HEK293 (cell line): ENCODE data around the gene LIN37.

Source experiments
- CTCF ChIA-PET: fragments of 350-600 bp; formaldehyde crosslinking; extraction: SDS; loops from one replicate; lab custom pipeline; 2021; ENCODE audit warnings: antibody characterized with exemption; lab: Yijun Ruan, JAX
- POLR2A ChIA-PET: fragments of 300-600 bp; formaldehyde crosslinking; extraction: SDS; loops from one replicate; lab custom pipeline; 2020; ENCODE audit warnings: antibody characterized with exemption, inconsistent platforms; lab: Yijun Ruan, JAX
- H3K27ac ChIP-seq: fragments of 200-500 bp; sonication (Bioruptor generic); 2 replicates; pipeline ENCODE4 v1.5.1; 2014; ENCODE audit warnings: low read depth, low read length, control low read depth, inconsistent platforms; ENCODE audit errors: extremely low read depth
- H3K36me3 ChIP-seq, 2 experiments: fragments of 200-500 bp in 1 of 2; sonication (Bioruptor generic) in 1 of 2; 1 replicate in 1 of 2; 2 replicates in 1 of 2; pipeline ENCODE4 v1.5.1; 2014 to 2017; ENCODE audit warnings: inconsistent platforms in 2 of 2, low read length in 2 of 2; ENCODE audit not compliant: control insufficient read depth in 2 of 2, insufficient read depth in 1 of 2
- H3K4me1 ChIP-seq: fragments of 200-500 bp; sonication (Bioruptor generic); 2 replicates; pipeline ENCODE4 v1.5.1; 2014; ENCODE audit warnings: mild to moderate bottlenecking, low read length, inconsistent platforms; ENCODE audit not compliant: control insufficient read depth, insufficient read depth
- H3K4me3 ChIP-seq: 2 replicates; pipeline ENCODE4 v1.5.1; 2011; ENCODE audit warnings: low read depth, mild to moderate bottlenecking, control low read depth, low read length, moderate library complexity
- H3K9me3 ChIP-seq: fragments of 200-500 bp; sonication (Bioruptor generic); 2 replicates; pipeline ENCODE4 v1.5.1; 2014; ENCODE audit warnings: low read depth, low read length, inconsistent platforms; ENCODE audit not compliant: control insufficient read depth, insufficient read depth
- AEBP2 ChIP-seq: fragments of 450-650 bp; formaldehyde crosslinking; IDR thresholded peaks from 2 replicates; pipeline ENCODE4 v1.5.1; 2016; ENCODE audit warnings: missing biosample characterization, missing genetic modification characterization, borderline replicate concordance
- CTCF ChIP-seq: fragments of 450-650 bp; formaldehyde crosslinking; IDR thresholded peaks from 2 replicates; pipeline ENCODE4 v1.5.1; 2016; ENCODE audit warnings: missing biosample characterization, missing genetic modification characterization
- GLIS1 ChIP-seq: fragments of 450-650 bp; formaldehyde crosslinking; IDR thresholded peaks from 2 replicates; pipeline ENCODE4 v1.5.1; 2016; ENCODE audit warnings: missing biosample characterization, missing genetic modification characterization
- GLIS2 ChIP-seq: fragments of 450-650 bp; formaldehyde crosslinking; IDR thresholded peaks from 2 replicates; pipeline ENCODE4 v1.5.1; 2016; ENCODE audit warnings: missing biosample characterization, missing genetic modification characterization
- HOXC10 ChIP-seq: sonication (generic); formaldehyde crosslinking; IDR thresholded peaks from 2 replicates; pipeline ENCODE4 v1.8.1; 2023; ENCODE audit warnings: mild to moderate bottlenecking, missing genetic modification reagents
- IKZF3 ChIP-seq: fragments of 450-650 bp; IDR thresholded peaks from 2 replicates; pipeline ENCODE4 v1.5.0; 2018; ENCODE audit warnings: missing biosample characterization, mild to moderate bottlenecking, missing genetic modification characterization, moderate library complexity
- KLF1 ChIP-seq: fragments of 450-650 bp; formaldehyde crosslinking; IDR thresholded peaks from 2 replicates; pipeline ENCODE4 v1.5.1; 2016; ENCODE audit warnings: missing biosample characterization, missing genetic modification characterization
- KLF8 ChIP-seq: fragments of 450-650 bp; formaldehyde crosslinking; IDR thresholded peaks from 2 replicates; pipeline ENCODE4 v1.5.1; 2016; ENCODE audit warnings: missing biosample characterization, missing genetic modification characterization
- MZF1 ChIP-seq: fragments of 450-650 bp; formaldehyde crosslinking; IDR thresholded peaks from 2 replicates; pipeline ENCODE4 v1.5.1; 2017; ENCODE audit warnings: missing biosample characterization, missing genetic modification characterization, borderline replicate concordance
- PATZ1 ChIP-seq: fragments of 450-650 bp; formaldehyde crosslinking; IDR thresholded peaks from 2 replicates; pipeline ENCODE4 v1.5.1; 2016; ENCODE audit warnings: missing biosample characterization, missing genetic modification characterization
- WT1 ChIP-seq: fragments of 450-650 bp; formaldehyde crosslinking; IDR thresholded peaks from 2 replicates; pipeline ENCODE4 v1.5.1; 2016; ENCODE audit warnings: missing biosample characterization, missing genetic modification characterization
- ZBTB6 ChIP-seq: fragments of 450-650 bp; formaldehyde crosslinking; IDR thresholded peaks from 2 replicates; pipeline ENCODE4 v1.5.1; 2017; ENCODE audit warnings: missing biosample characterization, missing genetic modification characterization
- ZBTB7A ChIP-seq: fragments of 450-650 bp; formaldehyde crosslinking; IDR thresholded peaks from 2 replicates; pipeline ENCODE4 v1.5.1; 2016; ENCODE audit warnings: low read depth, missing biosample characterization, missing genetic modification characterization
- ZIC2 ChIP-seq: fragments of 450-650 bp; formaldehyde crosslinking; IDR thresholded peaks from 2 replicates; pipeline ENCODE4 v1.5.1; 2016; ENCODE audit warnings: missing biosample characterization, missing genetic modification characterization
- ZNF473 ChIP-seq: fragments of 450-650 bp; formaldehyde crosslinking; IDR thresholded peaks from 2 replicates; pipeline ENCODE4 v1.5.1; 2017; ENCODE audit warnings: missing biosample characterization, missing genetic modification characterization

Gene LIN37

GRCh38 chr19:35755131-35755549, 6.8 kb downstream of the LIN37 start:
- TF ChIP-seq ZIC2 (tag by site-specific recombination) (0 out of 2 replicates have a peak, but pooled peaks have one; percentile 11), AEBP2 (tag by site-specific recombination) (no peak), GLIS2 (tag by site-specific recombination) (0 out of 2 replicates have a peak, but pooled peaks have one; percentile 20), ZNF473 (tag by site-specific recombination) (no peak), ZBTB7A (peak; percentile 71; the same call in 1 of the 2 replicates), PATZ1 (tag by site-specific recombination) (0 out of 2 replicates have a peak, but pooled peaks have one; percentile 9)
- CTCF ChIA-PET, result interaction anchor here (1.3 kb wide), 1 partner anchor 10 kb away, joined by 3 read pairs; the partner anchor contains the start of genes PSENEN and U2AF1L4
- peaks cover 49 to 58% of the 10 kb centered on the region in 2 experiments for H3K36me3 ChIP-seq
- no peak overlapping the region for H3K4me3 ChIP-seq
- POLR2A ChIA-PET, result interaction anchor here (0.7 to 3.0 kb wide), 2 partner anchors 10 to 15 kb away, joined by 4 to 53 read pairs; partner anchors contain the start of genes PSENEN and U2AF1L4
- H3K27ac ChIP-seq, result no peak overlapping the region
- H3K9me3 ChIP-seq, result no peaks in the 10 kb centered on the region
- H3K4me1 ChIP-seq, result peaks cover 15% of the 10 kb centered on the region

- H3K4me3 ChIP-seq, result no peak overlapping the region
- H3K36me3 ChIP-seq, result peaks cover 55 to 62% of the 10 kb centered on the region in 2 experiments
- POLR2A ChIA-PET, result interaction anchor here (0.7 to 3.0 kb wide), 6 partner anchors 8 to 15 kb away, joined by 3 to 87 read pairs (median 6); partner anchors contain the start of genes IGFLR1, LIN37, PSENEN and U2AF1L4
- no peaks in the 10 kb centered on the region for H3K9me3 ChIP-seq
- H3K4me1 ChIP-seq, result peaks cover 15% of the 10 kb centered on the region
- CTCF ChIA-PET, result interaction anchor here (1.3 to 1.4 kb wide), 2 partner anchors 10 to 61 kb away, joined by 3 to 5 read pairs; partner anchors contain the start of genes PSENEN and U2AF1L4
- TF ChIP-seq GLIS1 (tag by site-specific recombination) (peak; percentile 62), ZIC2 (tag by site-specific recombination) (peak; percentile 63), CTCF (tag by site-specific recombination) (no peak), IKZF3 (tag by site-specific recombination) (0 out of 2 replicates have a peak, but pooled peaks have one; percentile 10), ZBTB6 (tag by site-specific recombination) (no peak), HOXC10 (no peak), KLF1 (peak; percentile 44), KLF8 (tag by site-specific recombination) (peak; percentile 29; the same call in 1 of the 2 replicates), GLIS2 (tag by site-specific recombination) (peak; percentile 26), MZF1 (no peak), PATZ1 (tag by site-specific recombination) (0 out of 2 replicates have a peak, but pooled peaks have one; percentile 29), WT1 (tag by site-specific recombination) (0 out of 2 replicates have a peak, but pooled peaks have one; percentile 28)
- H3K27ac ChIP-seq, result peak overlapping the region; percentile 32; the same call in 1 of the 2 replicates
Observed at GRCh38 chr19:35755550-35756376, 7.4 kb downstream of the LIN37 start.
